ENCODE data around the gene GRHL1.
"Not testable (repeated sequence)": the region's sequence is repeated elsewhere in the genome, so short reads cannot be mapped to it uniquely, and the experiment has no call there.

GRHL1 gene

GRCh38 chr2:9951522-9952285, at the start of gene GRHL1:
GRHL1 (plus strand) TSS chr2:9951693; CDS start chr2:9951834, 141 bp downstream.
- peak; percentile 79 for DNase-seq (ENCODE audit: low read depth, low spot score)

- DNase-seq (ENCODE audit: low read depth, low spot score): no peak
These were observed 46.1 kb upstream of the GRHL1 start for GRCh38 chr2:9905413-9905812.

GRCh38 chr2:9907402-9907801, 44.1 kb upstream of the GRHL1 start:
- no peak for DNase-seq (ENCODE audit: low read depth, low spot score)

GRCh38 chr2:9908639-9909038, 42.9 kb upstream of the GRHL1 start:
- DNase-seq (ENCODE audit: low read depth, low spot score): no peak

GRCh38 chr2:9909106-9909505, 42.4 kb upstream of the GRHL1 start:
- no peak for DNase-seq (ENCODE audit: low read depth, low spot score)

GRCh38 chr2:9910699-9911098, 40.8 kb upstream of the GRHL1 start:
- DNase-seq (ENCODE audit: low read depth, low spot score): no peak

GRCh38 chr2:9912468-9912867, 39.0 kb upstream of the GRHL1 start:
- DNase-seq (ENCODE audit: low read depth, low spot score): no peak

- DNase-seq (ENCODE audit: low read depth, low spot score): peak; percentile 3
These were observed 37.0 kb upstream of the GRHL1 start for GRCh38 chr2:9914384-9915065.

- DNase-seq (ENCODE audit: low read depth, low spot score): no peak
These were observed 33.2 kb upstream of the GRHL1 start for GRCh38 chr2:9918275-9918674.

GRCh38 chr2:9919512-9919911, 32.0 kb upstream of the GRHL1 start:
- DNase-seq (ENCODE audit: low read depth, low spot score): no peak

GRCh38 chr2:9927020-9927419, 24.5 kb upstream of the GRHL1 start:
- DNase-seq (ENCODE audit: low read depth, low spot score): not testable (repeated sequence)

GRCh38 chr2:9937258-9937657, 14.2 kb upstream of the GRHL1 start:
- no peak for DNase-seq (ENCODE audit: low read depth, low spot score)

- DNase-seq (ENCODE audit: low read depth, low spot score): no peak
These were observed 13.5 kb upstream of the GRHL1 start for GRCh38 chr2:9937968-9938367.

- no peak for DNase-seq (ENCODE audit: low read depth, low spot score)
These were observed 11.7 kb upstream of the GRHL1 start for GRCh38 chr2:9939587-9940485.

GRCh38 chr2:9941196-9941995, 10.1 kb upstream of the GRHL1 start:
- DNase-seq (ENCODE audit: low read depth, low spot score): no peak

GRCh38 chr2:9941996-9942390, 9.5 kb upstream of the GRHL1 start:
- no peak for DNase-seq (ENCODE audit: low read depth, low spot score)

- DNase-seq (ENCODE audit: low read depth, low spot score): no peak
These were observed 7.1 kb upstream of the GRHL1 start for GRCh38 chr2:9944330-9944758.

- no peak for DNase-seq (ENCODE audit: low read depth, low spot score)
These were observed 5.9 kb upstream of the GRHL1 start for GRCh38 chr2:9945596-9945995.

GRCh38 chr2:9946076-9946475, 5.4 kb upstream of the GRHL1 start:
- DNase-seq (ENCODE audit: low read depth, low spot score): no peak

GRCh38 chr2:9946818-9947217, 4.7 kb upstream of the GRHL1 start:
- DNase-seq (ENCODE audit: low read depth, low spot score): no peak

GRCh38 chr2:9948721-9949120, 2.8 kb upstream of the GRHL1 start:
- no peak for DNase-seq (ENCODE audit: low read depth, low spot score)

Measured in activated CD4-positive, CD25-positive, alpha-beta regulatory T cell treated with anti-CD3 and anti-CD28 coated beads, Interleukin-2, amount 50 U/mL, for 16 hours (primary cell).